ENCODE results near the gene ZBTB20. TPM values are rescaled to one million over a fixed set of nuclear protein-coding genes. Genes with fewer than 3 reads are reported as not detected.
"Not testable (repeated sequence)": the region's sequence is repeated elsewhere in the genome, so short reads cannot be mapped to it uniquely, and the experiment has no call there.

Gene ZBTB20
- total RNA-seq, 1 donor from 2014 or later, result 66.4 TPM

- H3K9me3 ChIP-seq, result peaks cover 7% of the 10 kb centered on the region
- H3K27me3 ChIP-seq (ENCODE audit: low read depth), result no peaks in the 10 kb centered on the region
- ATAC-seq (no peak), DNase-seq (no peak)
- no peaks in the 10 kb centered on the region for H3K36me3 ChIP-seq
- no peak for TF ChIP-seq CTCF (IDR thresholded peaks at IDR 0.05)
- H3K27ac ChIP-seq, result no peak overlapping the region
- H3K4me3 ChIP-seq, result no peak overlapping the region
- no peaks in the 10 kb centered on the region for H3K4me1 ChIP-seq
- intact Hi-C loops (cut with DNase I), result no loop called here
Measured at GRCh38 chr3:115186351-115187148, 39.5 kb upstream of the ZBTB20 start.

- H3K9me3 ChIP-seq; ATAC-seq; DNase-seq; H3K4me3 ChIP-seq; intact Hi-C loops (cut with DNase I); H3K4me1 ChIP-seq; H3K27ac ChIP-seq; H3K27me3 ChIP-seq (ENCODE audit: low read depth); H3K36me3 ChIP-seq: not testable (repeated sequence)
Measured at GRCh38 chr3:115184859-115185572, 37.9 kb upstream of the ZBTB20 start.

- intact Hi-C loops (cut with DNase I); H3K4me1 ChIP-seq; H3K4me3 ChIP-seq; ATAC-seq; H3K27me3 ChIP-seq (ENCODE audit: low read depth); H3K36me3 ChIP-seq; H3K27ac ChIP-seq; H3K9me3 ChIP-seq; DNase-seq: not testable (repeated sequence)
Measured at GRCh38 chr3:115178930-115179329, 31.8 kb upstream of the ZBTB20 start.

- Histone ChIP-seq H3K4me3 (no peak overlapping the region), H3K27me3 (ENCODE audit: low read depth) (no peaks in the 10 kb centered on the region), H3K4me1 (no peaks in the 10 kb centered on the region), H3K36me3 (no peaks in the 10 kb centered on the region), H3K9me3 (no peaks in the 10 kb centered on the region), H3K27ac (no peak overlapping the region)
- ATAC-seq (no peak), DNase-seq (no peak)
- TF ChIP-seq CTCF (IDR thresholded peaks at IDR 0.05), result peak; percentile 24
- intact Hi-C loops (cut with DNase I), result no loop called here
Measured at GRCh38 chr3:115169808-115170207, 22.7 kb upstream of the ZBTB20 start.

GRCh38 chr3:115165701-115166100 lies 18.6 kb upstream of the ZBTB20 start:
- Histone ChIP-seq H3K36me3 (no peaks in the 10 kb centered on the region), H3K4me3 (no peak overlapping the region), H3K27ac (no peak overlapping the region), H3K4me1 (no peaks in the 10 kb centered on the region), H3K9me3 (no peaks in the 10 kb centered on the region), H3K27me3 (ENCODE audit: low read depth) (no peaks in the 10 kb centered on the region)
- intact Hi-C loops (cut with DNase I), result no loop called here
- no peak for TF ChIP-seq CTCF (IDR thresholded peaks at IDR 0.05)
- DNase-seq (no peak), ATAC-seq (no peak)

- ATAC-seq (no peak), DNase-seq (no peak)
- no peaks in the 10 kb centered on the region for H3K36me3 ChIP-seq
- TF ChIP-seq CTCF (IDR thresholded peaks at IDR 0.05), result no peak
- H3K4me1 ChIP-seq, result no peaks in the 10 kb centered on the region
- no peak overlapping the region for H3K27ac ChIP-seq
- H3K9me3 ChIP-seq, result no peaks in the 10 kb centered on the region
- no peaks in the 10 kb centered on the region for H3K27me3 ChIP-seq (ENCODE audit: low read depth)
- no peak overlapping the region for H3K4me3 ChIP-seq
- intact Hi-C loops (cut with DNase I), result no loop called here
Measured at GRCh38 chr3:115165266-115165665, 18.2 kb upstream of the ZBTB20 start.
